ENCODE data around the gene GRM5.

The GRM5 gene

GRCh38 chr11:88790182-88790581 lies 275.6 kb downstream of the GRM5 start:
- DNase-seq (ENCODE audit: low read depth), result no peak
- no peak overlapping the region for H3K4me3 ChIP-seq (ENCODE audit: low read depth, low read length)

GRCh38 chr11:88779577-88779976 lies 286.2 kb downstream of the GRM5 start:
- DNase-seq (ENCODE audit: low read depth), result peak; percentile 85
- H3K4me3 ChIP-seq (ENCODE audit: low read depth, low read length), result no peak overlapping the region

GRCh38 chr11:88770475-88771079 lies 295.2 kb downstream of the GRM5 start:
- H3K4me3 ChIP-seq (ENCODE audit: low read depth, low read length), result no peak overlapping the region
- no peak for DNase-seq (ENCODE audit: low read depth)

- no peak overlapping the region for H3K4me3 ChIP-seq (ENCODE audit: low read depth, low read length)
- no peak for DNase-seq (ENCODE audit: low read depth)
Measured at GRCh38 chr11:88744140-88744539, 321.6 kb downstream of the GRM5 start.

GRCh38 chr11:88739524-88739923 lies 326.3 kb downstream of the GRM5 start:
- no peak for DNase-seq (ENCODE audit: low read depth)

GRCh38 chr11:88709567-88709966 lies 356.2 kb downstream of the GRM5 start:
- no peak overlapping the region for H3K4me3 ChIP-seq (ENCODE audit: low read depth, low read length)
- DNase-seq (ENCODE audit: low read depth), result no peak

More at GRCh38 chr11:88739524-88739923, 326.3 kb downstream of the GRM5 start:
- no peak overlapping the region for H3K4me3 ChIP-seq (ENCODE audit: low read depth, low read length)

- DNase-seq (ENCODE audit: low read depth), result no peak
- no peak overlapping the region for H3K4me3 ChIP-seq (ENCODE audit: low read depth, low read length)
Measured at GRCh38 chr11:88704485-88704884, 361.3 kb downstream of the GRM5 start.

- H3K4me3 ChIP-seq (ENCODE audit: low read depth, low read length), result no peak overlapping the region
- no peak for DNase-seq (ENCODE audit: low read depth)
Measured at GRCh38 chr11:88701816-88702215, 364.0 kb downstream of the GRM5 start.

GRCh38 chr11:88697139-88697538 lies 368.6 kb downstream of the GRM5 start:
- H3K4me3 ChIP-seq (ENCODE audit: low read depth, low read length), result no peak overlapping the region
- no peak for DNase-seq (ENCODE audit: low read depth)

GRCh38 chr11:88695689-88696414 lies 369.9 kb downstream of the GRM5 start:
- H3K4me3 ChIP-seq (ENCODE audit: low read depth, low read length), result no peak overlapping the region
- no peak for DNase-seq (ENCODE audit: low read depth)

- no peak overlapping the region for H3K4me3 ChIP-seq (ENCODE audit: low read depth, low read length)
- DNase-seq (ENCODE audit: low read depth), result no peak
Measured at GRCh38 chr11:88692306-88693086, 373.3 kb downstream of the GRM5 start.

- DNase-seq (ENCODE audit: low read depth), result no peak
- H3K4me3 ChIP-seq (ENCODE audit: low read depth, low read length), result no peak overlapping the region
Measured at GRCh38 chr11:88689548-88690240, 376.1 kb downstream of the GRM5 start.

- H3K4me3 ChIP-seq (ENCODE audit: low read depth, low read length), result no peak overlapping the region
- DNase-seq (ENCODE audit: low read depth), result no peak
Measured at GRCh38 chr11:88683024-88683423, 382.8 kb downstream of the GRM5 start.

GRCh38 chr11:88680806-88681205 lies 385.0 kb downstream of the GRM5 start:
- no peak for DNase-seq (ENCODE audit: low read depth)
- no peak overlapping the region for H3K4me3 ChIP-seq (ENCODE audit: low read depth, low read length)

- H3K4me3 ChIP-seq (ENCODE audit: low read depth, low read length), result no peak overlapping the region
- DNase-seq (ENCODE audit: low read depth), result no peak
Measured at GRCh38 chr11:88666364-88666763, 399.4 kb downstream of the GRM5 start.

GRCh38 chr11:88657076-88657738 lies 408.6 kb downstream of the GRM5 start:
- H3K4me3 ChIP-seq (ENCODE audit: low read depth, low read length), result no peak overlapping the region
- DNase-seq (ENCODE audit: low read depth), result no peak

- no peak overlapping the region for H3K4me3 ChIP-seq (ENCODE audit: low read depth, low read length)
- DNase-seq (ENCODE audit: low read depth), result no peak
Measured at GRCh38 chr11:88656283-88656682, 409.5 kb downstream of the GRM5 start.

- DNase-seq (ENCODE audit: low read depth), result no peak
Measured at GRCh38 chr11:88655656-88656055, 410.1 kb downstream of the GRM5 start.

GRCh38 chr11:88655196-88655595 lies 410.6 kb downstream of the GRM5 start:
- no peak overlapping the region for H3K4me3 ChIP-seq (ENCODE audit: low read depth, low read length)
- DNase-seq (ENCODE audit: low read depth), result no peak

More at GRCh38 chr11:88655656-88656055, 410.1 kb downstream of the GRM5 start:
- no peak overlapping the region for H3K4me3 ChIP-seq (ENCODE audit: low read depth, low read length)
